NB4 (cell line): ENCODE results near the gene CTAG1B.
"Not testable (repeated sequence)": the region's sequence is repeated elsewhere in the genome, so short reads cannot be mapped to it uniquely, and the experiment has no call there.

Experiments used
- MYC ChIP-seq: IDR thresholded peaks from 2 replicates; pipeline ENCODE4 v1.6.1; 2011; ENCODE audit warnings: low read depth, low read length
- POLR2A ChIP-seq: IDR thresholded peaks from 2 replicates; pipeline ENCODE4 v1.6.1; 2011; ENCODE audit warnings: mild to moderate bottlenecking; ENCODE audit not compliant: insufficient read length; ENCODE audit errors: extremely low read depth
- TF ChIP-seq, protein P1 (sequence below): IDR thresholded peaks from one replicate; pipeline ENCODE4 v1.5.1; 2012; ENCODE audit warnings: low read depth, low read length
- TF ChIP-seq, protein P2 (sequence below): IDR thresholded peaks from 2 replicates; pipeline ENCODE4 v1.6.1; 2011; ENCODE audit warnings: low read depth, low read length

DNA sequence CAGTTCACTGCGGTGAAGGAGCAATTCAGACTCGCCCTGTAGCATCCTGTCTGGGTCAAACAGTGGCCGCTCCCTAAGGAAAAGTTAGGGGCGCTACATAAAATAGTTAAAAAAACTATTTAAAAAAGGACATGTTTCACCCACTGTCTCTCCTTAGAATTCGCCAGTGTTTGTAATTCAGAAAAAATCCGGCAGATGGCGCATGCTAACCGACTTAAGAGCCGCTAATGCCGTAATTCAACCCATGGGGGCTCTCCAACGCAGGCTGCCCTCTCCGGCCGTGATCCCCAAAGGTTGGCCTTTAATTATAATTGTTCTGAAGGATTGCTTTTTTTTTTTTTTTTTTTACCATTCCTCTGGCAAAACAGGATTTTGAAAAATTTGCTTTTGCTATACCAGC, 28.7 kb downstream of the CTAG1B start:
- TF ChIP-seq, protein P1, sequence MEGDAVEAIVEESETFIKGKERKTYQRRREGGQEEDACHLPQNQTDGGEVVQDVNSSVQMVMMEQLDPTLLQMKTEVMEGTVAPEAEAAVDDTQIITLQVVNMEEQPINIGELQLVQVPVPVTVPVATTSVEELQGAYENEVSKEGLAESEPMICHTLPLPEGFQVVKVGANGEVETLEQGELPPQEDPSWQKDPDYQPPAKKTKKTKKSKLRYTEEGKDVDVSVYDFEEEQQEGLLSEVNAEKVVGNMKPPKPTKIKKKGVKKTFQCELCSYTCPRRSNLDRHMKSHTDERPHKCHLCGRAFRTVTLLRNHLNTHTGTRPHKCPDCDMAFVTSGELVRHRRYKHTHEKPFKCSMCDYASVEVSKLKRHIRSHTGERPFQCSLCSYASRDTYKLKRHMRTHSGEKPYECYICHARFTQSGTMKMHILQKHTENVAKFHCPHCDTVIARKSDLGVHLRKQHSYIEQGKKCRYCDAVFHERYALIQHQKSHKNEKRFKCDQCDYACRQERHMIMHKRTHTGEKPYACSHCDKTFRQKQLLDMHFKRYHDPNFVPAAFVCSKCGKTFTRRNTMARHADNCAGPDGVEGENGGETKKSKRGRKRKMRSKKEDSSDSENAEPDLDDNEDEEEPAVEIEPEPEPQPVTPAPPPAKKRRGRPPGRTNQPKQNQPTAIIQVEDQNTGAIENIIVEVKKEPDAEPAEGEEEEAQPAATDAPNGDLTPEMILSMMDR = not testable (repeated sequence)
- not testable (repeated sequence) for TF ChIP-seq POLR2A, MYC
- TF ChIP-seq, protein P2, sequence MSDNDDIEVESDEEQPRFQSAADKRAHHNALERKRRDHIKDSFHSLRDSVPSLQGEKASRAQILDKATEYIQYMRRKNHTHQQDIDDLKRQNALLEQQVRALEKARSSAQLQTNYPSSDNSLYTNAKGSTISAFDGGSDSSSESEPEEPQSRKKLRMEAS = not testable (repeated sequence)
